Transverse colon (tissue), 4 donors: ENCODE data around the gene NAP1L4. TPM values are rescaled to one million over a fixed set of nuclear protein-coding genes. Genes with fewer than 3 reads are reported as not detected.
"Not testable (repeated sequence)": the region's sequence is repeated elsewhere in the genome, so short reads cannot be mapped to it uniquely, and the experiment has no call there.

Source experiments
- DNase-seq: peaks from one replicate; pipeline ENCODE4 v3.0.0-alpha.2; 2019
- H3K27ac ChIP-seq, 4 donors: fragments of 200-600 bp; sonication (generic); 2 replicates each; pipeline ENCODE4 v1.5.1; 2016 to 2018; ENCODE audit warnings: inconsistent platforms in 4 of 4
- H3K27me3 ChIP-seq: fragments of 200-600 bp; sonication (generic); 2 replicates; pipeline ENCODE4 v1.5.1; 2017; ENCODE audit warnings: inconsistent platforms
- H3K36me3 ChIP-seq, 4 donors: fragments of 200-600 bp; sonication (generic); 2 replicates each; pipeline ENCODE4 v1.5.1; 2017 to 2019; ENCODE audit warnings: inconsistent platforms in 4 of 4
- H3K4me1 ChIP-seq, 4 donors: fragments of 200-600 bp; sonication (generic); 2 replicates each; pipeline ENCODE4 v1.5.1; 2017 to 2020; ENCODE audit warnings: inconsistent platforms in 4 of 4
- H3K4me3 ChIP-seq, 4 donors: fragments of 200-600 bp; sonication (generic); 1 replicate in 1 of 4; 2 replicates in 3 of 4; pipeline versions ENCODE4 v1.5.1 to v1.6.1; 2017 to 2019; ENCODE audit warnings: inconsistent platforms in 4 of 4
- H3K9me3 ChIP-seq, 2 donors: fragments of 200-600 bp; sonication (generic); 2 replicates each; pipeline ENCODE4 v1.5.1; 2017 to 2019; ENCODE audit warnings: inconsistent platforms in 2 of 2
- CTCF ChIP-seq, 5 experiments: fragments of 200-600 bp in 3 of 5; fragments of 450-650 bp in 2 of 5; sonication (generic) in 3 of 5; IDR thresholded peaks; 1 replicate in 2 of 5; 2 replicates in 3 of 5; pipeline ENCODE4 v1.5.1; 2016 to 2017; ENCODE audit warnings: antibody characterized with exemption in 5 of 5, inconsistent platforms in 3 of 5, mild to moderate bottlenecking in 2 of 5, moderate library complexity in 1 of 5
- EP300 ChIP-seq: sonication (generic); formaldehyde crosslinking; IDR thresholded peaks from one replicate; pipeline ENCODE4 v1.6.1; 2017; ENCODE audit warnings: antibody characterized with exemption, low read depth
- POLR2A ChIP-seq: fragments of 450-650 bp; IDR thresholded peaks from one replicate; pipeline ENCODE4 v1.6.1; 2016; ENCODE audit warnings: antibody characterized with exemption, mild to moderate bottlenecking, moderate library complexity
- POLR2AphosphoS5 ChIP-seq, 3 donors: sonication (generic); formaldehyde crosslinking; IDR thresholded peaks; one replicate each; pipeline ENCODE4 v1.6.1; 2016; ENCODE audit warnings: antibody characterized with exemption in 3 of 3
- WGBS, 2 donors: methylation state at CpG; one replicate each; pipeline ENCODE4 v1.1.5; 2018; ENCODE audit warnings: low coverage in 1 of 2; 5-methylcytosine and 5-hydroxymethylcytosine counted together
- in situ Hi-C, 4 donors: fragments of 200-750 bp; cut with MboI; loops; one replicate each; pipeline versions ENCODE4 v1.15.0 to v1.15.1; 2017; ENCODE audit warnings: low sequenced_read_pairs in 3 of 4, low pct_ligation_motif_present in 1 of 4, low pct_unique_long_range_greater_than_20kb in 1 of 4
- intact Hi-C: fragments of 100-400 bp; cut with DNase I; formaldehyde crosslinking; loops from one replicate; pipeline ENCODE4 v1.15.1; 2023; ENCODE audit warnings: low total_unique reads
- total RNA-seq, 4 donors: library from RNA; depleted of rRNA; stranded (reverse); fragments of >200 nt; gene quantifications; one replicate each; pipeline ENCODE4 v1.1.0, GENCODE V29; 2016

NAP1L4 gene
- total RNA-seq, 4 donors from 2014 or later = 63.6 to 140 (median 111) TPM

GRCh38 chr11:2937641-2938457, 54.3 kb downstream of the NAP1L4 start:
- H3K4me1 ChIP-seq = peaks cover 15 to 18% (median 17%) of the 10 kb centered on the region in 4 donors
- intact Hi-C loops, H3K9me3 ChIP-seq, H3K27me3 ChIP-seq, DNase-seq, in situ Hi-C loops, H3K4me3 ChIP-seq, H3K27ac ChIP-seq, H3K36me3 ChIP-seq: not testable (repeated sequence)
- 88 to 100% methylated on average over 2 to 32 of the region's 32 CpGs for WGBS, 2 donors

GRCh38 chr11:2934611-2935239, 57.4 kb downstream of the NAP1L4 start:
- no peak for DNase-seq
- Histone ChIP-seq H3K27ac (no peak overlapping the region), H3K27me3 (no peaks in the 10 kb centered on the region), H3K36me3 (no peaks in the 10 kb centered on the region), H3K4me1 (peaks cover 4 to 9% (median 9%) of the 10 kb centered on the region in 4 donors), H3K9me3 (no peaks in the 10 kb centered on the region), H3K4me3 (no peak overlapping the region)
- TF ChIP-seq POLR2AphosphoS5 (IDR thresholded peaks at IDR 0.05) (no peak), CTCF (IDR thresholded peaks at IDR 0.05) (no peak), POLR2A (no peak), EP300 (no peak)
- WGBS, 2 donors = 43 to 89% methylated on average over 1 to 14 of the region's 14 CpGs
- in situ Hi-C loops (no loop called here), intact Hi-C loops (no loop called here)

GRCh38 chr11:2934021-2934550, 58.0 kb downstream of the NAP1L4 start:
- Histone ChIP-seq H3K4me1 (peaks cover 5 to 16% (median 11%) of the 10 kb centered on the region in 4 donors), H3K27ac (peak overlapping the region in 1 of 4 donors; percentile 50), H3K4me3 (no peak overlapping the region), H3K9me3 (no peaks in the 10 kb centered on the region), H3K36me3 (no peaks in the 10 kb centered on the region), H3K27me3 (no peaks in the 10 kb centered on the region)
- DNase-seq = no peak
- in situ Hi-C loops (no loop called here), intact Hi-C loops (no loop called here)
- no peak for TF ChIP-seq EP300
- no peak for TF ChIP-seq POLR2A
- no peak for TF ChIP-seq CTCF (IDR thresholded peaks at IDR 0.05)
- TF ChIP-seq POLR2AphosphoS5 (IDR thresholded peaks at IDR 0.05) = no peak
- 91 to 100% methylated on average over 3 to 7 of the region's 7 CpGs for WGBS, 2 donors

- TF ChIP-seq CTCF (IDR thresholded peaks at IDR 0.05) (no peak), EP300 (no peak), POLR2A (no peak), POLR2AphosphoS5 (IDR thresholded peaks at IDR 0.05) (peak in 2 of 3 donors; percentile 23 to 50)
- in situ Hi-C loops = no loop called here
- WGBS, 2 donors = 41% methylated on average over 10 of the region's 12 CpGs; no CpG with 5 or more reads in 1 of the 2 donors
- Histone ChIP-seq H3K27ac (peak overlapping the region in 1 of 4 donors; percentile 50), H3K9me3 (no peaks in the 10 kb centered on the region), H3K27me3 (no peaks in the 10 kb centered on the region), H3K36me3 (no peaks in the 10 kb centered on the region), H3K4me1 (peaks cover 6 to 22% (median 14%) of the 10 kb centered on the region in 4 donors), H3K4me3 (no peak overlapping the region)
- DNase-seq = peak; percentile 70
- intact Hi-C loops = no loop called here
Measured at GRCh38 chr11:2933375-2934020, 58.6 kb downstream of the NAP1L4 start.
